OCI-LY3 (cell line): ENCODE measurements around the gene MAP1LC3B.

Source experiments
- H2AFZ ChIP-seq: fragments of 200-600, 300-600 bp; shearing (Covaris generic); 2 replicates; pipeline ENCODE4 v1.6.0; 2014; ENCODE audit warnings: antibody characterized with exemption, low read depth, low read length
- H3K27ac ChIP-seq: fragments of 200-600, 300-600 bp; sonication (generic); 2 replicates; pipeline ENCODE4 v1.5.1; 2014; ENCODE audit warnings: mild to moderate bottlenecking, low read length, moderate library complexity, mixed read lengths
- H3K27me3 ChIP-seq: fragments of 200-600, 300-600 bp; sonication (generic); 2 replicates; pipeline ENCODE4 v1.6.1; 2014; ENCODE audit warnings: low read depth, low read length, mixed read lengths
- H3K36me3 ChIP-seq: fragments of 200-600, 300-600 bp; sonication (generic); replicated peaks from 2 replicates; pipeline ENCODE3; 2014; ENCODE audit warnings: low read depth, low read length, mixed read lengths
- H3K4me1 ChIP-seq: fragments of 300-600, 200-600 bp; sonication (generic); 2 replicates; pipeline ENCODE4 v1.6.1; 2014; ENCODE audit warnings: low read length, mixed read lengths
- H3K4me2 ChIP-seq: fragments of 200-600, 300-600 bp; sonication (generic); 2 replicates; pipeline ENCODE4 v1.6.1; 2014; ENCODE audit warnings: low read length, mixed read lengths
- H3K4me3 ChIP-seq: fragments of 300-600, 200-600 bp; sonication (generic); 2 replicates; pipeline ENCODE4 v1.5.1; 2014; ENCODE audit warnings: antibody characterized with exemption, mild to moderate bottlenecking, low read length, moderate library complexity
- H3K79me2 ChIP-seq: fragments of 300-600, 200-600 bp; shearing (Covaris generic); 2 replicates; pipeline ENCODE4 v1.6.1; 2014; ENCODE audit warnings: mild to moderate bottlenecking, low read length, mixed read lengths
- H3K9ac ChIP-seq: fragments of 300-600, 200-600 bp; shearing (Covaris generic); 2 replicates; pipeline ENCODE4 v1.6.0; 2014; ENCODE audit warnings: mild to moderate bottlenecking, low read length, moderate library complexity
- H3K9me3 ChIP-seq: fragments of 200-600, 300-600 bp; shearing (Covaris generic); 2 replicates; pipeline ENCODE4 v1.6.1; 2014; ENCODE audit warnings: low read length, mixed read lengths; ENCODE audit not compliant: insufficient read depth
- H4K20me1 ChIP-seq: fragments of 200-600, 300-600 bp; sonication (generic); 2 replicates; pipeline ENCODE4 v1.6.1; 2016; ENCODE audit warnings: low read length, mixed read lengths; ENCODE audit not compliant: insufficient read depth
- CTCF ChIP-seq: fragments of 200-600, 300-600 bp; sonication (generic); IDR thresholded peaks from 2 replicates; pipeline ENCODE4 v1.5.1; 2014; ENCODE audit warnings: antibody characterized with exemption, low read length, low read depth
- EZH2phosphoT487 ChIP-seq: fragments of 200-600 bp; shearing (Covaris generic); IDR thresholded peaks from 2 replicates; pipeline ENCODE4 v1.6.1; 2018; ENCODE audit warnings: antibody characterized with exemption, mixed run types, low read depth

MAP1LC3B gene

GRCh38 chr16:87407511-87408112 lies 15.5 kb downstream of the MAP1LC3B start:
- TF ChIP-seq EZH2phosphoT487: no peak
- TF ChIP-seq CTCF: no peak
- H4K20me1 ChIP-seq: peaks cover 30% of the 10 kb centered on the region; the same call in 1 of the 2 replicates

GRCh38 chr16:87409153-87409552 lies 17.0 kb downstream of the MAP1LC3B start:
- Histone ChIP-seq H3K27ac (no peak overlapping the region), H4K20me1 (peaks cover 30% of the 10 kb centered on the region; the same call in 1 of the 2 replicates), H3K36me3 (peaks cover 11% of the 10 kb centered on the region)

More at GRCh38 chr16:87407511-87408112, 15.5 kb downstream of the MAP1LC3B start:
- Histone ChIP-seq H3K4me1 (peaks cover 10% of the 10 kb centered on the region), H3K27me3 (no peaks in the 10 kb centered on the region), H3K9ac (no peak overlapping the region), H3K4me3 (peak overlapping the region; percentile 11), H3K79me2 (no peaks in the 10 kb centered on the region), H3K9me3 (no peaks in the 10 kb centered on the region), H3K27ac (no peak overlapping the region), H2AFZ (no peak overlapping the region), H3K4me2 (peak overlapping the region; percentile 43), H3K36me3 (peaks cover 20% of the 10 kb centered on the region)

DNA sequence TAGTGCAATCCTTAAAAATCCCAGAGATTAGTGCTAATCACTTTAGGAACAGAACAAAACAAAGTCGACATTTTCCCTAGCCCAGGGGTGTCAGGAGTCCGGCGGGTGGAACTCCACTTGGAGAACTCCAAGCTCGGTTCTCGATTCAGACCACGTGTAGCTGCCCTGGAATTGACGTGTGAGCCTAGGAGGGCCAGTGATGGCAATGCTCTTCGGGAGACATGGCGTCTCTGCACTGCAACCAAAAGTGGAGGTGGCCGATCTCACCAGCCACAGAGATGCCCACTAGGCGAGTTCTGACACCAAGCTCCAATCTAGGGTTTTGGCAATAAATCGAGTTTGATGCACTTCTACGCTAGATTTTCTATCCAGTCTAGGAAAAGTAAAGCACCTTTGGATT lies 17.6 kb downstream of the MAP1LC3B start:
- Histone ChIP-seq H4K20me1 (peaks cover 30% of the 10 kb centered on the region; the same call in 1 of the 2 replicates), H3K4me3 (no peak overlapping the region), H3K4me2 (no peak overlapping the region), H3K9me3 (no peaks in the 10 kb centered on the region), H3K27ac (no peak overlapping the region), H3K79me2 (no peaks in the 10 kb centered on the region), H2AFZ (no peak overlapping the region), H3K4me1 (peaks cover 13% of the 10 kb centered on the region), H3K36me3 (peaks cover 9% of the 10 kb centered on the region), H3K27me3 (no peaks in the 10 kb centered on the region), H3K9ac (no peak overlapping the region)
- TF ChIP-seq CTCF (no peak), EZH2phosphoT487 (no peak)

More at GRCh38 chr16:87409153-87409552, 17.0 kb downstream of the MAP1LC3B start:
- no peak overlapping the region for H3K4me2 ChIP-seq
- no peaks in the 10 kb centered on the region for H3K9me3 ChIP-seq
- no peak overlapping the region for H3K9ac ChIP-seq
- H3K27me3 ChIP-seq: no peaks in the 10 kb centered on the region
- peaks cover 10% of the 10 kb centered on the region for H3K4me1 ChIP-seq
- H3K4me3 ChIP-seq: no peak overlapping the region
- H3K79me2 ChIP-seq: no peaks in the 10 kb centered on the region
- TF ChIP-seq CTCF (no peak), EZH2phosphoT487 (no peak)
- no peak overlapping the region for H2AFZ ChIP-seq

- TF ChIP-seq CTCF (no peak), EZH2phosphoT487 (no peak)
Measured at GRCh38 chr16:87410530-87410929, 18.4 kb downstream of the MAP1LC3B start.

More at GRCh38 chr16:87410530-87410929, 18.4 kb downstream of the MAP1LC3B start:
- Histone ChIP-seq H3K9ac (no peak overlapping the region), H3K27ac (no peak overlapping the region), H4K20me1 (peaks cover 25% of the 10 kb centered on the region; the same call in 1 of the 2 replicates), H3K4me2 (no peak overlapping the region), H3K79me2 (no peaks in the 10 kb centered on the region), H3K4me1 (peaks cover 13% of the 10 kb centered on the region), H2AFZ (no peak overlapping the region), H3K9me3 (no peaks in the 10 kb centered on the region), H3K4me3 (no peak overlapping the region), H3K27me3 (no peaks in the 10 kb centered on the region), H3K36me3 (peaks cover 1% of the 10 kb centered on the region)
